ENCODE data around the gene PNMA6E. TPM values are rescaled to one million over a fixed set of nuclear protein-coding genes. Genes with fewer than 3 reads are reported as not detected.

The PNMA6E gene
- total and polyA plus RNA-seq, 9 of the 15 experiments (the other 6 are each of a cell fraction or from before 2014, with no cell fraction given), result 0.03 TPM; not detected in 8

- TF ChIP-seq ETS2 (tag; IDR thresholded peaks at IDR 0.05; ENCODE audit: borderline replicate concordance, poor library complexity, severe bottlenecking) (no peak), ZNF318 (IDR thresholded peaks at IDR 0.05; ENCODE audit: borderline replicate concordance in 1 of 2, low read depth in 1 of 2) (no peak), ARID2 (IDR thresholded peaks at IDR 0.05) (no peak), SRSF1 (IDR thresholded peaks at IDR 0.05; ENCODE audit: low read depth, low read length) (no peak), AFF4 (CRISPR knock-in tag; IDR thresholded peaks at IDR 0.05) (no peak), ZNF408 (CRISPR knock-in tag; IDR thresholded peaks at IDR 0.05; ENCODE audit: low read depth) (no peak), TGIF2 (CRISPR knock-in tag; IDR thresholded peaks at IDR 0.05) (no peak), POLR2G (IDR thresholded peaks at IDR 0.05; ENCODE audit: low read depth, low read length) (peak; percentile 74), HES1 (IDR thresholded peaks at IDR 0.05; ENCODE audit: low read depth) (no peak), HDAC3 (IDR thresholded peaks at IDR 0.05; ENCODE audit: borderline replicate concordance, partially characterized antibody) (no peak), ILK (tag; IDR thresholded peaks at IDR 0.05; ENCODE audit: borderline replicate concordance, low read depth) (no peak), ZNF551 (CRISPR knock-in tag; IDR thresholded peaks at IDR 0.05) (no peak)
These were observed 10.3 kb upstream of the PNMA6E start, which contains the start of gene ZFP92 (continued) for GRCh38 chrX:153411255-153411987.

Measured in K562 (cell line).